Fibroblast of lung (primary cell): ENCODE measurements around the gene ARL15. TPM values are rescaled to one million over a fixed set of nuclear protein-coding genes. Genes with fewer than 3 reads are reported as not detected.

Experiments used
- DNase-seq, 2 donors: peaks; one replicate each; pipeline versions ENCODE4 v3.0.0 to v3.0.0-alpha.2; 2010; ENCODE audit warnings: low read depth in 2 of 2
- H2AFZ ChIP-seq: 2 replicates; pipeline ENCODE4 v1.5.1; 2012; ENCODE audit warnings: low read length, control low read depth, inconsistent platforms
- H3K27ac ChIP-seq: 2 replicates; pipeline ENCODE4 v1.5.1; 2011; ENCODE audit warnings: low read length, control low read depth; ENCODE audit not compliant: insufficient read depth
- H3K27me3 ChIP-seq: 2 replicates; pipeline ENCODE4 v1.5.1; 2011; ENCODE audit warnings: mild to moderate bottlenecking, low read length; ENCODE audit not compliant: control insufficient read depth, insufficient read depth
- H3K36me3 ChIP-seq: 2 replicates; pipeline ENCODE4 v1.5.1; 2011; ENCODE audit warnings: low read length; ENCODE audit not compliant: control insufficient read depth, insufficient read depth
- H3K4me1 ChIP-seq: 2 replicates; pipeline ENCODE4 v1.5.1; 2011; ENCODE audit warnings: low read length; ENCODE audit not compliant: control insufficient read depth, insufficient read depth; ENCODE audit errors: extremely low read depth
- H3K4me2 ChIP-seq: 2 replicates; pipeline ENCODE4 v1.5.1; 2011; ENCODE audit warnings: low read length, control low read depth; ENCODE audit not compliant: insufficient read depth; ENCODE audit errors: extremely low read depth
- H3K4me3 ChIP-seq, 4 experiments: fragments of 200-600 bp in 1 of 4; sonication (generic) in 1 of 4; replicated peaks in 1 of 4; 2 replicates each; pipeline ENCODE4 v1.5.1; 2011 to 2016; ENCODE audit warnings: low read length in 4 of 4, low read depth in 3 of 4, mild to moderate bottlenecking in 3 of 4, control low read depth in 2 of 4, inconsistent platforms in 1 of 4, mixed read lengths in 1 of 4; ENCODE audit not compliant: insufficient read depth in 1 of 4; ENCODE audit errors: control extremely low read depth in 1 of 4
- H3K79me2 ChIP-seq: 2 replicates; pipeline ENCODE4 v1.5.1; 2012; ENCODE audit warnings: mild to moderate bottlenecking, low read length, inconsistent platforms; ENCODE audit not compliant: control insufficient read depth, insufficient read depth
- H3K9ac ChIP-seq: 2 replicates; pipeline ENCODE4 v1.5.1; 2011; ENCODE audit warnings: mild to moderate bottlenecking, low read length, control low read depth; ENCODE audit not compliant: insufficient read depth
- H3K9me3 ChIP-seq: 2 replicates; pipeline ENCODE4 v1.5.1; 2012; ENCODE audit warnings: low read depth, low read length; ENCODE audit not compliant: control insufficient read depth, insufficient read depth
- H4K20me1 ChIP-seq: 2 replicates; pipeline ENCODE4 v1.5.1; 2011; ENCODE audit warnings: low read length; ENCODE audit not compliant: control insufficient read depth, insufficient read depth; ENCODE audit errors: extremely low read depth
- CTCF ChIP-seq, 2 donors: IDR thresholded peaks in 1 of 2; conservative IDR thresholded peaks in 1 of 2; 1 replicate in 1 of 2; 2 replicates in 1 of 2; pipeline ENCODE4 v1.5.1; 2011 to 2012; ENCODE audit warnings: low read length in 2 of 2, control low read depth in 1 of 2, inconsistent platforms in 1 of 2, low read depth in 1 of 2, mild to moderate bottlenecking in 1 of 2
- EZH2 ChIP-seq: IDR thresholded peaks from 2 replicates; pipeline ENCODE4 v1.5.1; 2012; ENCODE audit warnings: low read length, control low read depth, mild to moderate bottlenecking; ENCODE audit errors: missing control alignments
- polyA plus RNA-seq, 2 donors: library from polyadenylated mRNA; depleted of rRNA in 1 of 2; stranded (reverse) in 1 of 2; unstranded in 1 of 2; fragments of >200 nt; gene quantifications; 2 replicates each; pipeline ENCODE4 v1.2.1, GENCODE V29; 2011 to 2012; ENCODE audit warnings: missing spikeins in 1 of 2
- total RNA-seq: library from RNA; depleted of rRNA; stranded (reverse); fragments of >200 nt; gene quantifications from 2 replicates; pipeline ENCODE4 v1.2.1, GENCODE V29; 2014

Gene ARL15
- total and polyA plus RNA-seq, 2 donors (not counting 1 experiment from before 2014, with no cell fraction given), result 20.6 to 28.7 TPM

GRCh38 chr5:54030981-54031380 is 279.4 kb downstream of the ARL15 start:
- no peaks in the 10 kb centered on the region for H3K9me3 ChIP-seq
- no peaks in the 10 kb centered on the region for H3K79me2 ChIP-seq
- H2AFZ ChIP-seq, result no peak overlapping the region
- H3K4me2 ChIP-seq, result no peak overlapping the region
- no peaks in the 10 kb centered on the region for H3K36me3 ChIP-seq
- TF ChIP-seq EZH2 (no peak), CTCF (conservative IDR thresholded peaks at IDR 0.05 in 1 of 2, IDR thresholded peaks at IDR 0.05 in 1 of 2; ENCODE audit: low read depth in 1 of 2, low read length in 2 of 2) (no peak)
- no peaks in the 10 kb centered on the region for H3K27me3 ChIP-seq
- H3K4me1 ChIP-seq, result no peaks in the 10 kb centered on the region
- H4K20me1 ChIP-seq, result no peaks in the 10 kb centered on the region
- H3K27ac ChIP-seq, result no peak overlapping the region
- DNase-seq, result no peak
- no peak overlapping the region for H3K9ac ChIP-seq
- no peak overlapping the region for H3K4me3 ChIP-seq

GRCh38 chr5:54024466-54024865 is 285.9 kb downstream of the ARL15 start:
- Histone ChIP-seq H3K4me3 (no peak overlapping the region), H3K4me2 (peak overlapping the region; percentile 60), H2AFZ (no peak overlapping the region), H3K36me3 (no peaks in the 10 kb centered on the region), H3K27me3 (no peaks in the 10 kb centered on the region), H4K20me1 (no peaks in the 10 kb centered on the region), H3K79me2 (no peaks in the 10 kb centered on the region), H3K9ac (no peak overlapping the region), H3K9me3 (no peaks in the 10 kb centered on the region), H3K27ac (no peak overlapping the region), H3K4me1 (peaks cover 4% of the 10 kb centered on the region)
- peak; percentile 35 to 86 for DNase-seq
- TF ChIP-seq CTCF (conservative IDR thresholded peaks at IDR 0.05 in 1 of 2, IDR thresholded peaks at IDR 0.05 in 1 of 2; ENCODE audit: low read depth in 1 of 2, low read length in 2 of 2) (no peak), EZH2 (no peak)

GRCh38 chr5:54022223-54022622 is 288.1 kb downstream of the ARL15 start:
- no peak overlapping the region for H3K9ac ChIP-seq
- no peak overlapping the region for H3K4me3 ChIP-seq
- H3K27ac ChIP-seq, result no peak overlapping the region
- H3K9me3 ChIP-seq, result no peaks in the 10 kb centered on the region
- H3K4me2 ChIP-seq, result no peak overlapping the region
- H4K20me1 ChIP-seq, result no peaks in the 10 kb centered on the region
- H3K4me1 ChIP-seq, result peaks cover 4% of the 10 kb centered on the region
- no peaks in the 10 kb centered on the region for H3K27me3 ChIP-seq
- no peaks in the 10 kb centered on the region for H3K79me2 ChIP-seq
- TF ChIP-seq EZH2 (no peak), CTCF (conservative IDR thresholded peaks at IDR 0.05 in 1 of 2, IDR thresholded peaks at IDR 0.05 in 1 of 2; ENCODE audit: low read depth in 1 of 2, low read length in 2 of 2) (no peak)
- H3K36me3 ChIP-seq, result no peaks in the 10 kb centered on the region
- no peak overlapping the region for H2AFZ ChIP-seq
- DNase-seq, result no peak
